ENCODE data around the gene HSPA4L.

The HSPA4L gene

GRCh38 chr4:127782275-127783025 lies at the start of gene HSPA4L:
TSS of gene HSPA4L (plus strand) at chr4:127782322. CDS start at chr4:127782551, 229 bp downstream.
- DNase-seq: peak in 1 of 4 experiments; percentile 3

DNA sequence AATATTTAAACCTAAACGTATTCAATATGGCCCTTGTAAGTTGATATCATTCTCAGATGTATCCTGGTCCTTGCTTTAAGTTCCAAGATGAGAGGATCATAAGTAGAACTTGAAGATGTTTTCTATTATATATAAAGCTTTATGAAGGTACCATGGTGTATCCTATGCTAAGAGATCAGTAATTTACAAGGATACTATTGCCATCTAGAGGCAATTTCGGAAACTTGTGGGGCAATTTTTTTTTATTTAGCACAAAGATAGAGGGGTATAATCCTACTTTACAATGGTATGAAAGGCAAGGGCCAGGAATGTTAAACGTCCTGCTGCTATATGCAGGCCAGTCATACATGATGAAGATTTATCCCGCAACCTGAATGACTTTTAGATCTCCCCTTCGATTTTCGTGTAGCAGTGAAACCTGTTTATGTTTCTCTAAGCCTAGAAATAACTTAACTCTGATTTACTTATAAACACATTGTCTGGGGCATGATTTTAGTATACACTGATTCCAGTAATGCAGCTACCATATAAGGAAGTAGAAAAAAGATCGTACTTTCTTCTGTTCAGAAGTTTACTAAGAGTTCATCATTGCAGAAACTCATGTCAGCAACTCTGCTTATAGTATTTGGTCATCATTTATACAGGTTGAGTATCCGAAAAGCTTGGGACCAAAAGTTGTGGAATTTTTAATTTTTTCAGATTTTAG lies 49.3 kb upstream of the HSPA4L start:
- DNase-seq: no peak

- DNase-seq: no peak
Measured at GRCh38 chr4:127734976-127735375, 47.1 kb upstream of the HSPA4L start.

DNA sequence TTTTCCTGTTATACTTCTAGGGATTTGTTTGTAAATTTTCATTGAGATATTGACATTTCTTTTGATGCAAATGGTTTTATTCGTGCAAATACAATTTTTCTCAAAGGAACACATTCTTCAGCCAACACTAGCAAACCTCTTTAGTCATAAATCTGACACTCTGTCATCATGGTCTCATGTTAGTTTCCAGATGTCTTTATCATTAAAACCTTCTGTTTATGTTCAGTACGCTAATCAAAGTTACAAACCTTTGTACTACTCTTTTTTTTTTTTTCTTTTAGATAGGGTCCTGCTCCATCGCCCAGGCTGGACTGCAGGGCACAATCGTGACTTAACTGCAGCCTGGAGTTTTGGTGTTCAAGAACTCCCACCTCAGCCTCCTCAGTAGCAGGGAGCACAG lies 44.8 kb upstream of the HSPA4L start:
- no peak for DNase-seq

DNA sequence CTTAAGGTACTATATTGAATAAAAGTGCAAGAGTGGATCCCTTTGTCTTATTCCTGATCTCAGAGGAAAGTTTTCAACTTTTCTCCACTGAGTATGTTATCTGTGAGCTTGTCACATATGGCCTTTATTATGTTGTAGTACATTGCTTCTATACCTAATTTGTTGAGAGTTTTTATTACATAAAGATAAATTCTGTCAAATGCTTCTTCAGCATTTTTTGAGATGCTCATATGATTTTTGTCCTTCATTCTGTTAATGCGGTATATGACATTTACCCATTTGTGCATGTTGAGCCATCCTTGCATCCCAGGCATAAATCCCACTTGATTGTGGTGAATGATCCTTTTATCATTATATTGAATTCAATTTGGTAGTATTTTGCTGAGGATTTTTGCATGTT lies 40.9 kb upstream of the HSPA4L start:
- DNase-seq: no peak

- no peak for DNase-seq
Measured at GRCh38 chr4:127747883-127748282, 34.2 kb upstream of the HSPA4L start.

- DNase-seq: no peak
Measured at GRCh38 chr4:127748957-127749356, 33.2 kb upstream of the HSPA4L start.

DNA sequence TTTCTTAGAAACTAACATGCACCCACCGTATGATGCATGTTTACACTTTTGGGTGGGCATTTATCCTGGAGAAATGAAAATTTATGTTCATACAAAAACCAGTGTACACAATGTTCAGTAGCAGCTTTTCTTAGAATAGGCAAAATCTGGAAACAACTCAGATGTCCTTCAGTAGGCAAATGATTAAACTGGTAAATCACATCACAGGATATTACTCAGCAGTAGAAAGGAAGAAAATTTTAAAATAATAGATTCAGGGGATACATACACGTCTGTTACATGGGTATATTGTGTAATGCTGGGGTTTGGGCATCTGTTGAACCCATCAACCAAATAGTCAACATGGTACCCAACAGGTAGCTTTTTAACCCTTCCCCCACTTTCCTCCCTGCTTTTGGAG lies 25.2 kb upstream of the HSPA4L start:
- no peak for DNase-seq

- DNase-seq: no peak
Measured at GRCh38 chr4:127759228-127759820, 22.8 kb upstream of the HSPA4L start.

- no peak for DNase-seq
Measured at GRCh38 chr4:127759893-127760292, 22.2 kb upstream of the HSPA4L start.

DNA sequence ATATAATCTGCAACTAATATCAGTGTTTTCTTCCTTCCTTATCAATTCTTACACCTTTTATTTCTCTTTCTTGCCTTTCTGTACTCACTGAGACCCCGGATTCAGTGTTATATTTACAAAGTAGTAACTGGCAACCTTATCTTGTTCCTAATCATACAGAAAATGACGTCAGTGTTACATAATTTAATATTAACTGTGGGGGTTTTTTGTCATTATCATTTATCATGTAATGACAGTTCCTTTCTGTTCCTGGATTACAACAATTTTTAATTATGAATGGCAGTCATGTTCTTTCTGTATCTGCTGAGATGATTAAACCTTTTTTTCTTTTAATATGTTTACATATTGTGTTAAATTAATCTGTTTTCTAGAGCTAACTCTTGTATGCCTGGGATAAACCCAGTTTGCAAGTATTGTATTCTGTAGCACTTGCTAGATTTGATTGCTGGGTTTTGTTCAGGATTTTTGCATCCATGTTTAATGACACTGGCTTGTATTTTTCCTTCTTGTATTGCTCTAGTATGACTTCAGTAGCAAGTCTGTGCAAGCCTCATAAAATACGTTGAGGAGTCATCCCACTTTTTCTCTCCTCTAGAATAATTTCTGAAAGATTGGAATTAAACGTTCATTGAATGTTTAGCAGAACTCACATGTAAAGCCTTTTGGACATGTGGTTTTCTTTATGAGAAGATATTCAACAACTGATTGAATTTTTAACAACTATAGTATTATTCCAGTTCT lies 10.4 kb upstream of the HSPA4L start:
- no peak for DNase-seq

DNA sequence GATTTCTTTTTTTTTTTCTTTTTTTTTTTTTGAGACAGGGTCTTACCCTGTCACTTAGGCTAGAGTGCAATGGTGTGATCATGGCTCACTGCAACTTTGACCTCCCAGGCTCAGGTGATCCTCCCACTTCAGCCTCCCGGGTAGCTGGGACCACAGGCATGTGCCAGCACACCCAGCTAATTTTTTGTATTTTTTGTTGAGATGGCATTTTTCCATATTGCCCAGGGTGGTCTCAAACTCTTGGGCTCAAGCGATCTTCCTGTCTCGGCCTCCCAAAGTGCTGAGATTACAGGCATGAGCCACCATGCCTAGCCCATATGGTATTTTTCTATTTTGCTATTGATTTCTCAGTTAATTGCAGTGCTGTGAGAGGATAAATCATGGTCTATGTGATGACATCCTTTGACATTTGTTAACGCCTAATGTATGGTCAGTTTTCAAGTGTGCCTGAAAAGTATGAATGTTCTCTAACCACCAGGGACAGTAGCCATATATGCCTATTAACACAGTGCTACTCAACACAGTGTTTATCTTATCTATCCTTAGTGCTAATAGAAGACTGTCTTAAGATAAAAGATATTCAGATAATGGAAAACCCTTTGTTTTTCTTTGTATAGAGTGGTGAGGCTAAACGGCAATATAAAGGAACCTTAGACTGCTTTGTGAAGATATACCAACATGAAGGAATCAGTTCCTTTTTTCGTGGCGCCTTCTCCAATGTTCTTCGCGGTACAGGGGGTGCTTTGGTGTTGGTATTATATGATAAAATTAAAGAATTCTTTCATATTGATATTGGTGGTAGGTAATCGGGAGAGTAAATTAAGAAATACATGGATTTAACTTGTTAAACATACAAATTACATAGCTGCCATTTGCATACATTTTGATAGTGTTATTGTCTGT lies 9.1 kb upstream of the HSPA4L start:
- DNase-seq: no peak

GRCh38 chr4:127775843-127776242 lies 6.3 kb upstream of the HSPA4L start:
- DNase-seq: no peak

GRCh38 chr4:127776620-127777019 lies 5.5 kb upstream of the HSPA4L start:
- no peak for DNase-seq

GRCh38 chr4:127777487-127777886 lies 4.6 kb upstream of the HSPA4L start:
- no peak for DNase-seq

DNA sequence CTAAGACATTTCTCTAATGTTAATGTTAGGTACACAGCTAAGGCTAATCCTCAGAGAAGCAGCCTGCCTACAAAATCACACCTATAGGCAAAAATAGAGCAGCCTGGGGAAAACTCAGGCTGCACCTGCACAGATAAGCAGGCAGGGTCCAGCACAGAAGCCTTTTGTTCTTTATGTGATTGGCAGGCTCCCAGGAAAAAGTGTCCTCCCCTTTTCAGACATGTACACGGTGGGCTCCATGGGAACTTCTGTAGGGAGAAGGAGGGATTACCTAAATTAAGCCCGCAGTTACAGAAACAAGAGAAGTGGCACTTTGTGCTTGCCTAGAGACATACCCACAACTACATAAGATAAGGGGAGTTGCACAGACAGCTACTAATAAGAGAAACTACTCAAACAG lies 4.0 kb upstream of the HSPA4L start:
- no peak for DNase-seq

DNA sequence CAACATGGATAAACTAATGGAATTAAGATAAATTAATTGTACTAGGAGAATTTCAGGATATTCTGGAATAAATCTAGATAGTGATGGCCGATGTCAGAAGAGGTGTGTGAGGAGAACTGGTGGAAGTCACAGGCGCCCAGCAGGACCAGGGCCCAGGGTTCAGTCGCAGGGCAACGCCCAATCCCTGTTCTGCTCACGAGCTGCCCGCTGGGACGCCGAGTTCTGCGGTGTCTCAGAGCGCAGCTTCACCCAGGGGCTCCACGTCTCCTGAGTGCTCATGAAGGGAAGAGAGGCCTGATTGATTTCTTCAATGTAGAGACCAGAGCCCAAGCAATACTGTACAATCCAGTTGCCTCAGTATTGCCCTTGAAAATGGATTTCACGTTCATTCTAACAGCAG lies 1.5 kb upstream of the HSPA4L start:
- DNase-seq: no peak

DNA sequence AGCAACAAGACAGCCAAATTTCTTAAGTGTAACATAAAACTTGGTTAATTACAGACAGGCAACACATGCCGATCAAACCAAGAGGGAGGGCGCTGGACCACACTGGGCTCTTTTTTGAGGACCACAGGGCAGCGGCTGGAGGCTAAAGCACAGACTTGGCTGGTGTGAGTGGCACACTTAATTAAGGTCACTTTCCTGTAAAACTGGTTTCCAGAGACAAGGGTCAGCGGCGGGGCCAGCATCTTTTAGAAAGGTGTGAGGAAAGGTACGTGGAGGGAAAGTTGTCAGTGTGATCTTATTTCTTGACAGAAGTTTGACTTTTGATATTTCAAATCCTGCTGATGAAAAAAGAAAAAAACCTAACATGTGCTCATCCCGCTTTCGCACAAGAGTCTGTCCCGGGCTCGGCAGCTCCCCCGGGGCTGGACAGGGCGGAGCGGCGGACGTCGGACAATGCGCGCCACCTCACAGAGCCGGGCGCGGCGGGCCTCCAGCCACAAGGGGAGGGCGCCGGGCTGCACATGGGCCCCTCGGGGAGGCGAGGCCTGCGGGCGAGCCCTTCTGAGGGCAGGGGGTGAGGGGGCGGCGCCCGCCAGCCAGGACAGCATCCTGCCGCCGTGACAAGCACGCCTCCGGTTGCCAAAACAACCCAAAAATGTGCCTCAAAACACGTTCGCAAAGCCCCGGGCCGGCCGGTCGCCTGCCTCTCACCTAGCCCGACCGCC lies 660 bp upstream of the HSPA4L start:
- DNase-seq: no peak

DNA sequence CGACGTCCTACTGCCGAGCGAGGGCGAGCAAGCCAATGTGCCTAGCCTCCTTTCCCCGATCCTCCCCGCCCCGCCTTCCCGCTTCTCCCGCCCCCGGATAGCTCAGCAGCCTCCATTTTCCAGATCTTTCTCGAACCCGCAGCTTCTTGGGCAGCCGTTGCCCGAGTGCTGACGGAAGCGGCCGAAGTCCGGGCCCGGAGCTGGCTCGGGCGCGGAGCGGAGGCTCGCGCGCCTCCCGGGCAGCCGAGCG lies 172 bp upstream of the HSPA4L start:
- no peak for DNase-seq

GRCh38 chr4:127783026-127783769 lies 1.1 kb downstream of the HSPA4L start:
- no peak for DNase-seq

Measured in activated naive CD4-positive, alpha-beta T cell (primary cell).